T-helper 1 cell treated with Interleukin-12 subunit alpha and Interleukin-12 subunit beta and Interleukin-4 antibody, amounts not matched to agents 30 μg/mL and 1 μg/mL, for 36 hours (primary cell): ENCODE data around the gene SV2C.
"Not testable (repeated sequence)": the region's sequence is repeated elsewhere in the genome, so short reads cannot be mapped to it uniquely, and the experiment has no call there.

Experiments
- H3K27ac Mint-ChIP-seq: one replicate; pipeline ENCODE4 v1.8.0; 2021; ENCODE audit warnings: mild to moderate bottlenecking, mixed read lengths
- H3K27me3 Mint-ChIP-seq: one replicate; pipeline ENCODE4 v1.8.0; 2021; ENCODE audit warnings: low read depth, mixed read lengths
- H3K36me3 Mint-ChIP-seq: one replicate; pipeline ENCODE4 v1.8.0; 2021; ENCODE audit warnings: low read depth, mixed read lengths
- H3K4me1 Mint-ChIP-seq: one replicate; pipeline ENCODE4 v1.8.0; 2021; ENCODE audit warnings: low read depth, mixed read lengths
- H3K4me3 Mint-ChIP-seq: one replicate; pipeline ENCODE4 v1.8.0; 2021; ENCODE audit warnings: mild to moderate bottlenecking, moderate library complexity, mixed read lengths
- H3K9me3 Mint-ChIP-seq: one replicate; pipeline ENCODE4 v1.8.0; 2021; ENCODE audit warnings: mixed read lengths

SV2C gene

GRCh38 chr5:76341651-76342334 is 258.6 kb downstream of the SV2C start:
- H3K27ac Mint-ChIP-seq, result no peak overlapping the region
- H3K9me3 Mint-ChIP-seq, result no peaks in the 10 kb centered on the region
- no peak overlapping the region for H3K4me3 Mint-ChIP-seq

DNA sequence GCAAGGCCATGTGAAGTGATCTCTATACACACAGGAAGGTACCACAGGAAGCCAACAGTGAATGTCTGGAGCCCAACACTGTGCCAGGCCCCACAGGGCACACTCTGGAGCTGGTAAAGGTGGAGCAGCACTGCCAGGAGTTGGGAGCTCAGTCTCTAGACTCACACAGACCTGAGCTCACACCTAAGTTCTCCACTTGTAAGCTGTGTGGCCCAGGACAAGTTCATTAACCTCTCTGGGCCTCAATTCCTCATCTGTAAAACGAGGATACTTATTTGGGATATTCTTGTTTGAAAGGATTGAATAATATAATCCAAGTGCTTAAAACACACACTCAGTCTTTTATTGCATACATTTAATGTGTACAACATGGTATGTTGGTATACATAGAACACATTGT is 259.3 kb downstream of the SV2C start:
- Mint-ChIP-seq H3K4me3 (no peak overlapping the region), H3K4me1 (peaks cover 19% of the 10 kb centered on the region), H3K36me3 (no peaks in the 10 kb centered on the region), H3K27ac (no peak overlapping the region), H3K9me3 (no peaks in the 10 kb centered on the region), H3K27me3 (no peaks in the 10 kb centered on the region)

More at GRCh38 chr5:76341651-76342334, 258.6 kb downstream of the SV2C start:
- peaks cover 23% of the 10 kb centered on the region for H3K4me1 Mint-ChIP-seq
- H3K27me3 Mint-ChIP-seq, result no peaks in the 10 kb centered on the region
- H3K36me3 Mint-ChIP-seq, result no peaks in the 10 kb centered on the region

- no peak overlapping the region for H3K4me3 Mint-ChIP-seq
- peaks cover 11% of the 10 kb centered on the region for H3K4me1 Mint-ChIP-seq
- H3K9me3 Mint-ChIP-seq, result no peaks in the 10 kb centered on the region
- H3K27ac Mint-ChIP-seq, result no peak overlapping the region
- no peaks in the 10 kb centered on the region for H3K36me3 Mint-ChIP-seq
- no peaks in the 10 kb centered on the region for H3K27me3 Mint-ChIP-seq
Measured at GRCh38 chr5:76345582-76345981, 262.4 kb downstream of the SV2C start.

GRCh38 chr5:76351176-76351575 is 268.0 kb downstream of the SV2C start:
- Mint-ChIP-seq H3K4me3 (no peak overlapping the region), H3K36me3 (no peaks in the 10 kb centered on the region), H3K27ac (no peak overlapping the region), H3K9me3 (no peaks in the 10 kb centered on the region), H3K4me1 (peaks cover 1% of the 10 kb centered on the region), H3K27me3 (no peaks in the 10 kb centered on the region)

- H3K27ac Mint-ChIP-seq, result no peak overlapping the region
- no peaks in the 10 kb centered on the region for H3K36me3 Mint-ChIP-seq
- peaks cover 1% of the 10 kb centered on the region for H3K4me1 Mint-ChIP-seq
- H3K27me3 Mint-ChIP-seq, result no peaks in the 10 kb centered on the region
- no peaks in the 10 kb centered on the region for H3K9me3 Mint-ChIP-seq
- H3K4me3 Mint-ChIP-seq, result no peak overlapping the region
Measured at GRCh38 chr5:76351577-76351976, 268.4 kb downstream of the SV2C start.

DNA sequence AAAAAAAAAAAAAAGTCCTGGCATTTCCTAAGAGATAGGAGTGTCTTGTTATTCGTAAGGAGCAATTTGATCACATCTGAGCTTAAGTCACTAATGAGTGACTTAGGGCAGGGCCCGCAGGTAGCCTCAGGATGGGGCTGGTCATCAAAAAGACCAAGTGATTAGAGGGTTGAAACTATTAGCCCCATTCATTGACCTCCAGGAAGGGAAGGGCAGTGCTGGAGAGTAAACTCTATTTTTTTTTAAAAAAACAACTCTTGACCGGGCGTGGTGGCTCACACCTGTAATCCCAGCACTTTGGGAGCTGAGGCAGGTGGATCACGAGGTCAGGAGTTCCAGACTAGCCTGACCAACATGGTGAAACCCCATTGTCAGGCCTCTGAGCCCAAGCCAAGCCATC is 273.7 kb downstream of the SV2C start:
- no peaks in the 10 kb centered on the region for H3K9me3 Mint-ChIP-seq
- no peak overlapping the region for H3K27ac Mint-ChIP-seq
- H3K4me1 Mint-ChIP-seq, result no peaks in the 10 kb centered on the region
- no peaks in the 10 kb centered on the region for H3K36me3 Mint-ChIP-seq
- peaks cover 8% of the 10 kb centered on the region for H3K27me3 Mint-ChIP-seq
- no peak overlapping the region for H3K4me3 Mint-ChIP-seq

DNA sequence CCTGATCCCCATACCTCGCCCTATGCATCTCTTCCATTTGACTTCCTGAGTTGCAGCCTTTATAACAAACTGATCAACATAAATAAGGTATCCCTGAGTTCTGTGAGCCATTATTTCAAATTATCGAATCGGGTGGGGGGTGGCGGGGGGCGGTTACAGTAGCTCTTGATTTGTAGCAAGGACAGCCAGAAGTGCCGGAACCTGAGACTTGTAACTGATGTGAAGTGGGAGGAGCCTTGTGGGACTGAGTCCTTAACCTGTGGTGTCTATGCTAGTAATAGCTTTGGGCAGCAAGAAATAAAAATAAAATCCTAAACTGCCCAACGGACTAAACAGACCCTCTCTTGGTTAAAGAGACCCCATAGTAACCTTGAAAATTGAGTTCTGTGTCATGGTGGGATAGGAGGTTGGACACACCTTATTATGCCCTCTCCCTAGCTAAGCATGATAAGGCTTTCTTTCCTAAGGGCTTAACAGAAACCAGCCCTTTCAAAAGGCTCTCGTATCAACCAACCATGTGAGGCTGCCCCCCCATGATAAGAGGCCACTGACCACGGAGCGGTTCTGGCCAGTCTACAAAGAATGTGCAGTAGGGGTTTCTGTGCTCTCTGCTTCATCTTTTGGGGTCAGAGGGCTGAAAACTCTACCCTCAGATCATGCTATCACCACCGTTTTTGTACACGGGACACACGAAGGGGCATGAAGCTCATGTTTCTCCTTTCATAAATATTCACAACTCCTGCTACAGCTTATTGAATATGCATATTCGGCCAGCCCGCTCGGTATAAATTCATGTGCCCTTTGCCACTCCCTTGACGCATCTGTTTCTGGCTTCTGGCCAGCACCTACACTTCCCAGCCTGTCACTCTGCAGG is 280.4 kb downstream of the SV2C start:
- Mint-ChIP-seq H3K27me3 (no peaks in the 10 kb centered on the region), H3K4me1 (peaks cover 12% of the 10 kb centered on the region), H3K4me3 (no peak overlapping the region), H3K27ac (no peak overlapping the region), H3K9me3 (no peaks in the 10 kb centered on the region), H3K36me3 (no peaks in the 10 kb centered on the region)

DNA sequence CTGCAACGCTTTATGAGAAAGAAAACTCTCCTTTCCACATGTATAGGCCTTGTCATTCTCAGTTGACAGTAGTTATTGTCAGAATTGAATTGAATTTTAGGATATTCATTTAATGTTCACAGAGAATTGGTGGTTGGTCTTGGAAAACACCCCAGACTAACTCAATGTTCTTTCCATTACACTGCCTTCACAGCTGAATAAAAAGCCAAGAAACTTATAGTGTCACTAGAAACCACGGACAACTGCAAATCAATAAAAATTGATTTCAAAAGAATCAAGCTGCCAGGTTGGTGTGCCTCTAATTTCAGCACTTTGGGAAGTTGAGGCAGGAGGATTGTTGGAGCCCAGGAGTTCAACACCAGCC is 281.0 kb downstream of the SV2C start:
- H3K4me3 Mint-ChIP-seq, result no peak overlapping the region
- no peaks in the 10 kb centered on the region for H3K36me3 Mint-ChIP-seq
- H3K9me3 Mint-ChIP-seq, result peaks cover 5% of the 10 kb centered on the region
- no peak overlapping the region for H3K27ac Mint-ChIP-seq
- no peaks in the 10 kb centered on the region for H3K27me3 Mint-ChIP-seq
- peaks cover 16% of the 10 kb centered on the region for H3K4me1 Mint-ChIP-seq

DNA sequence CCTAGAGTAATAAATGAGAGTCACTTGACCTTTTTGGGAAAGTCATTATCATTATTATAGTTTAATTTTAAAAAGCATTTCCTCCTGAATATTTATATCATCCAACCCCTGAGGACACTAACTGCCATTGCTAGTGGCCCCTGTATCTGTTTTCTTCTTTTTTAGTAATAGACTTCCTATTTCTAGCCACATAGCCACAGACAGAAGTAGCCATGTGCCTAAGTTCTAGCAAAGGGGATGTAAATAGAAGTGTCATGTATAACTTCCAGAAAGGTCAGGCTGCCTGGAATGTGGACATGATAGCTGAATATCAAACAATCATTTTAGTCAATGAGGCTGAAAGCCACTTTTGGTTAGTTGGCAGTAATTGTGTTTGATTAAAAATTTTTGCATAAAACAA is 282.4 kb downstream of the SV2C start:
- no peaks in the 10 kb centered on the region for H3K27me3 Mint-ChIP-seq

GRCh38 chr5:76366596-76366995 is 283.4 kb downstream of the SV2C start:
- H3K4me3 Mint-ChIP-seq, result no peak overlapping the region
- no peaks in the 10 kb centered on the region for H3K36me3 Mint-ChIP-seq
- H3K4me1 Mint-ChIP-seq, result peaks cover 16% of the 10 kb centered on the region
- H3K9me3 Mint-ChIP-seq, result peaks cover 5% of the 10 kb centered on the region
- H3K27me3 Mint-ChIP-seq, result no peaks in the 10 kb centered on the region
- H3K27ac Mint-ChIP-seq, result no peak overlapping the region

More for the DNA sequence above, 282.4 kb downstream of the SV2C start:
- Mint-ChIP-seq H3K36me3 (no peaks in the 10 kb centered on the region), H3K27ac (no peak overlapping the region), H3K4me3 (no peak overlapping the region), H3K9me3 (peaks cover 5% of the 10 kb centered on the region), H3K4me1 (peaks cover 16% of the 10 kb centered on the region)

- peak overlapping the region; percentile 63 for H3K27ac Mint-ChIP-seq
- H3K27me3 Mint-ChIP-seq, result no peaks in the 10 kb centered on the region
- peaks cover 5% of the 10 kb centered on the region for H3K9me3 Mint-ChIP-seq
- peaks cover 16% of the 10 kb centered on the region for H3K4me1 Mint-ChIP-seq
- H3K36me3 Mint-ChIP-seq, result no peaks in the 10 kb centered on the region
- no peak overlapping the region for H3K4me3 Mint-ChIP-seq
Measured at GRCh38 chr5:76367623-76368371, 284.6 kb downstream of the SV2C start.

DNA sequence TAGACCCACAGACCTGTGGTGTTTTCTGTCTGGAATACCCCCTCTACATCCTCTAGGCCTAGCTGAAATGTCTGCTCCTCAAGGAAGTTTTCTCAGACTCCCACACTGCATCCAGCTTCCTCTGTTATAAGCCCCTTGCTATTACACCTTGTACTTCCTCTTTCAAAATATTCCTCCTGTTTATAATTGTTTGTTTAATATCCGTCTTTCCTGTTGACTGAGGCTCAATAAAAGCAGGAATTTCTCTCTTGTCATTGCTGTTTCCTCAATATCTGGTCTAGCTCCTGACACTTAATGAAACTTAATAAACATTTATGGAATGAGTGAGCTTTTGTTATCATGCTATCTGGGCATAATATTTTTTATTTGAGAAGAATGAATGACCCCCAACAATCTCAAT is 285.8 kb downstream of the SV2C start:
- Mint-ChIP-seq H3K27me3 (no peaks in the 10 kb centered on the region), H3K36me3 (no peaks in the 10 kb centered on the region), H3K27ac (peak overlapping the region; percentile 73), H3K9me3 (peaks cover 5% of the 10 kb centered on the region), H3K4me1 (peaks cover 15% of the 10 kb centered on the region), H3K4me3 (no peak overlapping the region)

GRCh38 chr5:76369668-76370067 is 286.5 kb downstream of the SV2C start:
- not testable (repeated sequence) for H3K36me3 Mint-ChIP-seq, H3K9me3 Mint-ChIP-seq, H3K27me3 Mint-ChIP-seq, H3K4me3 Mint-ChIP-seq, H3K27ac Mint-ChIP-seq
- H3K4me1 Mint-ChIP-seq, result peaks cover 15% of the 10 kb centered on the region

DNA sequence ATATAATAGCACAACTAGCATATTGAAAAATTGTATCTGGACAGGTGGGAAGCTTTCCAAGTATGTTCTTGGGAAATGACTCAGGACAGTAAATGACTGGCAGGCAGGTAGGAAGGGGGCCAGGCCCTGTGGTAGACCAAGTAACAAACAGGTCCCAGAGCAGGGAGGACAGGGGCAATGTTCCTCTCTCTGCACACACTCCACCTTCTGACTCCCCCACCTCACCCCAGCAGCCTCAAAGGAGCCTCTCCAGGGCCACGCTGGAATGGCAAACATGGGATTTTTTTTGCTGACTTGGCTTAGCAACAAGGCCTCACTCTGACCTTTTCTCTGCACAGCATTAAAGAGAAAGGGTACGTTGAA is 288.8 kb downstream of the SV2C start:
- Mint-ChIP-seq H3K36me3 (no peaks in the 10 kb centered on the region), H3K4me1 (peaks cover 19% of the 10 kb centered on the region), H3K9me3 (peaks cover 5% of the 10 kb centered on the region), H3K27ac (no peak overlapping the region), H3K27me3 (no peaks in the 10 kb centered on the region), H3K4me3 (no peak overlapping the region)
